ENCODE data around the gene ORM2. TPM values are rescaled to one million over a fixed set of nuclear protein-coding genes. Genes with fewer than 3 reads are reported as not detected.

ORM2 gene
- total and polyA plus RNA-seq, 2 of the 8 experiments (the other 6 are each of a cell fraction or from before 2014, with no cell fraction given), result 1.3 TPM; not detected in 1

GRCh38 chr9:114346146-114346545 lies 16.5 kb downstream of the ORM2 start:
- H3K79me1 ChIP-seq (ENCODE audit: low read depth, low read length), result no peaks in the 10 kb centered on the region
- H2BK20ac ChIP-seq (ENCODE audit: low read length), result no peak overlapping the region
- H3K4me2 ChIP-seq (ENCODE audit: insufficient read depth in 1 of 2, low read depth in 2 of 2, low read length in 2 of 2), result no peak overlapping the region
- H3K18ac ChIP-seq (ENCODE audit: extremely low read depth, low read length), result no peak overlapping the region
- H4K20me1 ChIP-seq (replicated peaks in 1 of 2; ENCODE audit: control insufficient read depth in 1 of 2, insufficient read depth in 2 of 2, low read length in 2 of 2), result no peaks in the 10 kb centered on the region
- H4K5ac ChIP-seq (ENCODE audit: insufficient read length, low read depth, low read length), result no peak overlapping the region
- H2AFZ ChIP-seq (ENCODE audit: low read length), result no peak overlapping the region
- no peaks in the 10 kb centered on the region for H3K27me3 ChIP-seq (replicated peaks in 1 of 4; ENCODE audit: control insufficient read depth in 3 of 4, extremely low read depth in 1 of 4, insufficient read depth in 3 of 4, low read length in 3 of 4)
- no peak overlapping the region for H3K4ac ChIP-seq (replicated peaks; ENCODE audit: insufficient read length, low read depth, low read length)
- no peak overlapping the region for H4K91ac ChIP-seq (replicated peaks; ENCODE audit: insufficient read length, low read length)
- no peak overlapping the region for H2AK5ac ChIP-seq (ENCODE audit: low read depth, low read length)
- CTCF ChIA-PET (ENCODE audit: partially characterized antibody), result interaction anchor here (0.6 to 1.2 kb wide), 7 partner anchors 9 to 255 kb away, joined by 3 to 5 read pairs (median 3); partner anchors contain the start of gene AKNA
- H3K56ac ChIP-seq (replicated peaks; ENCODE audit: insufficient read length, low read depth, low read length), result no peak overlapping the region
- 86% methylated on average over 11 of the region's 11 CpGs; no CpG with 5 or more reads in 1 of the 2 experiments for WGBS, 2 experiments (ENCODE audit: extremely low coverage in 1 of 2, insufficient coverage in 1 of 2, insufficient read length in 1 of 2, insufficient replicate concordance in 2 of 2, low coverage in 1 of 2, low lambda C conversion rate in 2 of 2, missing lambda C conversion rate in 1 of 2)
- H2BK12ac ChIP-seq (ENCODE audit: low read depth, low read length), result no peak overlapping the region
- peaks cover 13 to 85% (median 54%) of the 10 kb centered on the region in 4 experiments for H3K36me3 ChIP-seq (ENCODE audit: control insufficient read depth in 2 of 4, insufficient read depth in 4 of 4, low read length in 3 of 4)
- POLR2A ChIA-PET (ENCODE audit: partially characterized antibody), result no interaction called here
- H3K23ac ChIP-seq (ENCODE audit: insufficient read length), result no peak overlapping the region
- no peak overlapping the region for H2BK120ac ChIP-seq (replicated peaks; ENCODE audit: low read depth, low read length)
- H3K4me3 ChIP-seq (ENCODE audit: extremely low read depth in 1 of 4, insufficient read depth in 2 of 4, low read depth in 3 of 4, low read length in 4 of 4), result no peak overlapping the region
- H2BK5ac ChIP-seq (ENCODE audit: low read depth, low read length), result no peak overlapping the region
- H3K14ac ChIP-seq (ENCODE audit: insufficient read length), result no peak overlapping the region
- no peak overlapping the region for H3K27ac ChIP-seq (ENCODE audit: low read depth, low read length)
- DNase-seq (ENCODE audit: low read depth in 1 of 2, low spot score in 2 of 2) (no peak), FAIRE-seq (no peak)
- peaks cover 4 to 11% (median 8%) of the 10 kb centered on the region in 4 experiments; a peak in 6 of 7 replicates for H3K4me1 ChIP-seq (replicated peaks in 1 of 4; ENCODE audit: control insufficient read depth in 3 of 4, insufficient read depth in 4 of 4, low read length in 3 of 4)
- no peaks in the 10 kb centered on the region for H3K9me3 ChIP-seq (ENCODE audit: insufficient read depth in 2 of 2, low read depth in 1 of 2, low read length in 1 of 2)
- no peaks in the 10 kb centered on the region for H3K23me2 ChIP-seq (ENCODE audit: low read depth, low read length)
- no peak overlapping the region for H2BK15ac ChIP-seq (ENCODE audit: low read length)
- no peak overlapping the region for H3K9ac ChIP-seq (replicated peaks in 1 of 4; ENCODE audit: extremely low read depth in 1 of 4, low read depth in 3 of 4, low read length in 3 of 4)
- H3K79me2 ChIP-seq (ENCODE audit: control insufficient read depth in 1 of 2, insufficient read depth in 2 of 2, low read length in 2 of 2), result no peaks in the 10 kb centered on the region
- H4K8ac ChIP-seq (ENCODE audit: extremely low read depth, insufficient read depth, low read length), result no peak overlapping the region
- TF ChIP-seq ASH2L (IDR thresholded peaks at IDR 0.05; ENCODE audit: low read length) (no peak), SP4 (IDR thresholded peaks at IDR 0.05; ENCODE audit: low read length) (no peak), RXRA (IDR thresholded peaks at IDR 0.05; ENCODE audit: insufficient read depth, low read depth, low read length) (no peak), EZH2 (IDR thresholded peaks at IDR 0.05; ENCODE audit: low read depth, low read length, severe bottlenecking) (no peak), RBBP5 (IDR thresholded peaks at IDR 0.05; ENCODE audit: borderline replicate concordance, low read depth, low read length) (no peak), GTF2F1 (IDR thresholded peaks at IDR 0.05; ENCODE audit: borderline replicate concordance, low read depth, low read length) (no peak), TBP (IDR thresholded peaks at IDR 0.05; ENCODE audit: low read depth, low read length) (no peak), BRCA1 (IDR thresholded peaks at IDR 0.05; ENCODE audit: low read depth, low read length) (no peak), CBX5 (IDR thresholded peaks at IDR 0.05; ENCODE audit: low read depth, low read length) (no peak), ATF3 (IDR thresholded peaks at IDR 0.05; ENCODE audit: insufficient read depth, low read depth, low read length) (no peak)
- TF ChIP-seq, protein P1, sequence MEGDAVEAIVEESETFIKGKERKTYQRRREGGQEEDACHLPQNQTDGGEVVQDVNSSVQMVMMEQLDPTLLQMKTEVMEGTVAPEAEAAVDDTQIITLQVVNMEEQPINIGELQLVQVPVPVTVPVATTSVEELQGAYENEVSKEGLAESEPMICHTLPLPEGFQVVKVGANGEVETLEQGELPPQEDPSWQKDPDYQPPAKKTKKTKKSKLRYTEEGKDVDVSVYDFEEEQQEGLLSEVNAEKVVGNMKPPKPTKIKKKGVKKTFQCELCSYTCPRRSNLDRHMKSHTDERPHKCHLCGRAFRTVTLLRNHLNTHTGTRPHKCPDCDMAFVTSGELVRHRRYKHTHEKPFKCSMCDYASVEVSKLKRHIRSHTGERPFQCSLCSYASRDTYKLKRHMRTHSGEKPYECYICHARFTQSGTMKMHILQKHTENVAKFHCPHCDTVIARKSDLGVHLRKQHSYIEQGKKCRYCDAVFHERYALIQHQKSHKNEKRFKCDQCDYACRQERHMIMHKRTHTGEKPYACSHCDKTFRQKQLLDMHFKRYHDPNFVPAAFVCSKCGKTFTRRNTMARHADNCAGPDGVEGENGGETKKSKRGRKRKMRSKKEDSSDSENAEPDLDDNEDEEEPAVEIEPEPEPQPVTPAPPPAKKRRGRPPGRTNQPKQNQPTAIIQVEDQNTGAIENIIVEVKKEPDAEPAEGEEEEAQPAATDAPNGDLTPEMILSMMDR (IDR thresholded peaks at IDR 0.05; ENCODE audit: control extremely low read depth in 1 of 3, insufficient read depth in 1 of 3, low read depth in 1 of 3, low read length in 3 of 3), result no peak
